Spleen (tissue), 7 donors: ENCODE measurements around the gene HUS1.

ENCODE experiments used
- CTCF ChIP-seq, 11 experiments: fragments of 200-600 bp in 7 of 11; fragments of 450-650 bp in 4 of 11; sonication (generic) in 4 of 11; IDR thresholded peaks in 8 of 11; conservative IDR thresholded peaks in 3 of 11; 1 replicate in 7 of 11; 2 replicates in 4 of 11; pipeline versions ENCODE4 v1.4.0 to v1.8.0; 2016 to 2021; ENCODE audit warnings: antibody characterized with exemption in 11 of 11, inconsistent platforms in 4 of 11, mild to moderate bottlenecking in 1 of 11
- POLR2A ChIP-seq, 3 donors: fragments of 450-650 bp; IDR thresholded peaks; one replicate each; pipeline ENCODE4 v1.5.1; 2017; ENCODE audit warnings: antibody characterized with exemption in 3 of 3, mild to moderate bottlenecking in 1 of 3
- POLR2AphosphoS5 ChIP-seq, 3 donors: sonication (generic); formaldehyde crosslinking; IDR thresholded peaks; one replicate each; pipeline ENCODE4 v1.5.1; 2017; ENCODE audit warnings: antibody characterized with exemption in 3 of 3
- donor health status: DM: no; HTN: no; CAD: no; lungs with moderate emphysema.
- donor health status: DM: no; HTN: no; CAD: no.
- donor health status: DM: no; HTN: no; CAD: no.

GRCh38 chr7:47941136-47941844 lies 38.1 kb downstream of the HUS1 start:
- TF ChIP-seq POLR2A (IDR thresholded peaks at IDR 0.05) (no peak), CTCF (IDR thresholded peaks at IDR 0.05 in 8 of 11, conservative IDR thresholded peaks at IDR 0.05 in 3 of 11) (no peak), POLR2AphosphoS5 (IDR thresholded peaks at IDR 0.05) (peak in 1 of 3 donors; percentile 66)
